Prostate gland (tissue), 2 donors: ENCODE data around the gene SERHL2.

ENCODE experiments used
- CTCF ChIP-seq, 4 experiments: fragments of 200-600 bp in 2 of 4; fragments of 450-650 bp in 2 of 4; sonication (generic) in 2 of 4; IDR thresholded peaks; 1 replicate in 3 of 4; 2 replicates in 1 of 4; pipeline ENCODE4 v1.5.1; 2016 to 2019; ENCODE audit warnings: antibody characterized with exemption in 4 of 4, mild to moderate bottlenecking in 2 of 4, moderate library complexity in 2 of 4
- POLR2A ChIP-seq: fragments of 450-650 bp; IDR thresholded peaks from one replicate; pipeline ENCODE4 v1.6.1; 2016; ENCODE audit warnings: antibody characterized with exemption, mild to moderate bottlenecking

GRCh38 chr22:42562279-42562678, 8.5 kb downstream of the SERHL2 start:
- TF ChIP-seq CTCF (IDR thresholded peaks at IDR 0.05): no peak
- no peak for TF ChIP-seq POLR2A
